ENCODE data around the gene LYPLAL1.

DNA sequence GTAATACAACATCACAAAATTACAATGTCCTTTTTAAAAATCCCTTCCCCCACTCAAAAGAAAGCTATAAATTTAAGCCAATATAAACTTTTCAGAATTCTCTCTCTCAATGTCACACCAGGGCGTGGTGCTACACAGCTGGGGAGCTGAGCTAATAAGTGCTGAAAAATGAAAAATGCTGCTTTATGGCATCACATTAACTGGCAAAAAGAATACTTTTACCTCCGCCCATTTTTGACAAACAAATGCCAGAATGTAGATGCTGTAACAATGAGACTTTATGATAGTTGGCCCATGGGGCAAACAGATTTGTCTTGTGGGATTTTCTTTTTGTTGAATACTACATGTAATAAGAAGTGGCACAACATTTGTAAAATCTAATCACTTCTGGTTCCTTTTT is 12.7 kb upstream of the LYPLAL1 start:
- TF ChIP-seq, protein P1, sequence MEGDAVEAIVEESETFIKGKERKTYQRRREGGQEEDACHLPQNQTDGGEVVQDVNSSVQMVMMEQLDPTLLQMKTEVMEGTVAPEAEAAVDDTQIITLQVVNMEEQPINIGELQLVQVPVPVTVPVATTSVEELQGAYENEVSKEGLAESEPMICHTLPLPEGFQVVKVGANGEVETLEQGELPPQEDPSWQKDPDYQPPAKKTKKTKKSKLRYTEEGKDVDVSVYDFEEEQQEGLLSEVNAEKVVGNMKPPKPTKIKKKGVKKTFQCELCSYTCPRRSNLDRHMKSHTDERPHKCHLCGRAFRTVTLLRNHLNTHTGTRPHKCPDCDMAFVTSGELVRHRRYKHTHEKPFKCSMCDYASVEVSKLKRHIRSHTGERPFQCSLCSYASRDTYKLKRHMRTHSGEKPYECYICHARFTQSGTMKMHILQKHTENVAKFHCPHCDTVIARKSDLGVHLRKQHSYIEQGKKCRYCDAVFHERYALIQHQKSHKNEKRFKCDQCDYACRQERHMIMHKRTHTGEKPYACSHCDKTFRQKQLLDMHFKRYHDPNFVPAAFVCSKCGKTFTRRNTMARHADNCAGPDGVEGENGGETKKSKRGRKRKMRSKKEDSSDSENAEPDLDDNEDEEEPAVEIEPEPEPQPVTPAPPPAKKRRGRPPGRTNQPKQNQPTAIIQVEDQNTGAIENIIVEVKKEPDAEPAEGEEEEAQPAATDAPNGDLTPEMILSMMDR (IDR thresholded peaks at IDR 0.05), result no peak
- no peak for TF ChIP-seq EZH2phosphoT487 (IDR thresholded peaks at IDR 0.05)

Data from neural progenitor cell (in vitro differentiated cells).